SK-N-SH (cell line): Measurements from ENCODE around the gene PALLD.

ENCODE experiments used
- EP300 ChIP-seq, 2 experiments: IDR thresholded peaks; 2 replicates each; pipeline versions ENCODE4 v1.4.0 to v1.6.1; 2012; ENCODE audit warnings: borderline replicate concordance in 1 of 2, low read depth in 1 of 2, low read length in 1 of 2
- EZH2phosphoT487 ChIP-seq: fragments of 200-600 bp; sonication (generic); IDR thresholded peaks from 2 replicates; pipeline ENCODE4 v1.6.1; 2017; ENCODE audit warnings: low read depth, mixed run types, mild to moderate bottlenecking, antibody characterized with exemption, moderate library complexity, borderline replicate concordance
- MXI1 ChIP-seq: IDR thresholded peaks from 2 replicates; pipeline ENCODE4 v1.6.1; 2012; ENCODE audit warnings: mild to moderate bottlenecking, low read depth, low read length, improper control_type of control experiment
- NFIC ChIP-seq: IDR thresholded peaks from 2 replicates; pipeline ENCODE4 v1.4.0; 2012; ENCODE audit warnings: borderline replicate concordance
- POLR2AphosphoS5 ChIP-seq: IDR thresholded peaks from 2 replicates; pipeline ENCODE4 v1.6.1; 2012; ENCODE audit warnings: low read depth, low read length
- RAD21 ChIP-seq: IDR thresholded peaks from 2 replicates; pipeline ENCODE4 v1.6.1; 2012; ENCODE audit warnings: mild to moderate bottlenecking, low read length
- RXRA ChIP-seq: IDR thresholded peaks from 2 replicates; pipeline ENCODE4 v1.4.0; 2012; ENCODE audit warnings: low read depth, mild to moderate bottlenecking, borderline replicate concordance
- SIN3A ChIP-seq: IDR thresholded peaks from 2 replicates; pipeline ENCODE4 v1.6.1; 2012; ENCODE audit warnings: low read depth, mild to moderate bottlenecking, low read length, moderate library complexity, borderline replicate concordance
- SMC3 ChIP-seq: IDR thresholded peaks from 2 replicates; pipeline ENCODE4 v1.6.1; 2012; ENCODE audit warnings: low read depth, low read length, improper control_type of control experiment
- TAF1 ChIP-seq: IDR thresholded peaks from 2 replicates; pipeline ENCODE4 v1.6.1; 2012; ENCODE audit warnings: low read depth, mild to moderate bottlenecking, low read length, moderate library complexity, borderline replicate concordance
- TF ChIP-seq, protein P1 (sequence below): fragments of 200-600 bp; sonication (generic); IDR thresholded peaks from 2 replicates; pipeline ENCODE4 v1.6.1; 2017; ENCODE audit warnings: antibody characterized with exemption, mild to moderate bottlenecking, moderate library complexity
- TF ChIP-seq, protein P2 (sequence below): IDR thresholded peaks from 2 replicates; pipeline ENCODE4 v1.4.0; 2012; ENCODE audit warnings: low read depth

DNA sequence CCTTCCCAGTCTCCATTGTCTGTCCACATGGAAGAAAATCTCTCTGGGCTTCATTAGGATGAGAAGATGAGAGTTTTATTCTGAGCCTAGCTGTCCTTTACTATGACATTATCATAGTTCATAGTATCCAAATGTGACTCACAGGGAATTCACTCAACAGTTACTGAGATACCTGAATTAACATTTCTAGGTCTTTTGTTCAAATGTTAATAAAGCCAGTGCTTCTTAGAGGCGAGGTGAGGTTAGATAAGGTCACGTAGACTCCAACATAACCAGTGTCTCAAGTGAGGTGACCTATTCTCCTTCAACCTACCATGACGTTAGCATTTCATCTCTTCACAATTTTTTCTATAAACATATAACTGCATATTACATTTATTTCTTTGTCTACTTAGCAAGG, 67.2 kb downstream of the PALLD start:
- TF ChIP-seq MXI1 (no peak), RXRA (no peak), SIN3A (no peak), SMC3 (no peak), TAF1 (no peak), POLR2AphosphoS5 (no peak), EZH2phosphoT487 (no peak), NFIC (no peak), RAD21 (no peak), EP300 (IDR thresholded peaks at IDR 0.05; ENCODE audit: borderline replicate concordance in 1 of 2, low read depth in 1 of 2, low read length in 1 of 2) (no peak)
- TF ChIP-seq, protein P1, sequence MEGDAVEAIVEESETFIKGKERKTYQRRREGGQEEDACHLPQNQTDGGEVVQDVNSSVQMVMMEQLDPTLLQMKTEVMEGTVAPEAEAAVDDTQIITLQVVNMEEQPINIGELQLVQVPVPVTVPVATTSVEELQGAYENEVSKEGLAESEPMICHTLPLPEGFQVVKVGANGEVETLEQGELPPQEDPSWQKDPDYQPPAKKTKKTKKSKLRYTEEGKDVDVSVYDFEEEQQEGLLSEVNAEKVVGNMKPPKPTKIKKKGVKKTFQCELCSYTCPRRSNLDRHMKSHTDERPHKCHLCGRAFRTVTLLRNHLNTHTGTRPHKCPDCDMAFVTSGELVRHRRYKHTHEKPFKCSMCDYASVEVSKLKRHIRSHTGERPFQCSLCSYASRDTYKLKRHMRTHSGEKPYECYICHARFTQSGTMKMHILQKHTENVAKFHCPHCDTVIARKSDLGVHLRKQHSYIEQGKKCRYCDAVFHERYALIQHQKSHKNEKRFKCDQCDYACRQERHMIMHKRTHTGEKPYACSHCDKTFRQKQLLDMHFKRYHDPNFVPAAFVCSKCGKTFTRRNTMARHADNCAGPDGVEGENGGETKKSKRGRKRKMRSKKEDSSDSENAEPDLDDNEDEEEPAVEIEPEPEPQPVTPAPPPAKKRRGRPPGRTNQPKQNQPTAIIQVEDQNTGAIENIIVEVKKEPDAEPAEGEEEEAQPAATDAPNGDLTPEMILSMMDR: no peak
- TF ChIP-seq, protein P2, sequence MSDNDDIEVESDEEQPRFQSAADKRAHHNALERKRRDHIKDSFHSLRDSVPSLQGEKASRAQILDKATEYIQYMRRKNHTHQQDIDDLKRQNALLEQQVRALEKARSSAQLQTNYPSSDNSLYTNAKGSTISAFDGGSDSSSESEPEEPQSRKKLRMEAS: no peak
